ENCODE data around the gene TBC1D25.

Gene TBC1D25

DNA sequence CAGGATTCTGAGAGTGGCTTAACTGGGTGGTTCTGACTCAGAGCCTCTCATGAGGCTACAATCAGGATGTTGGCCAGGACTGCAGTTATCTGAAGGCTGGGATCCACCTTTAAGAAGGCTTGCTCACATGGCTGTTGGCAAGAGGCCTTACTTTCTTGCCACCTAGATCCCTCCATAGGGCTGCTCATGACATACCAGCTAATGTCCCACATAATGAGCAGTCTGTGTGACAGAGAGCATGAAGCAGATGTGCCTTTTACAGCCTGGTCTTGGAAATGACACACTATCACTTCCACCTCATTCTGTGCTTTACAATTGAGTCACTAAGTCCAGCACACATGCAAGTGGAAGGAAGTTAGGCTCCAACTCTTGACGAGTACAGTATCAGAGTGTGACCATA lies 30.4 kb downstream of the TBC1D25 start:
- no peak for DNase-seq

DNA sequence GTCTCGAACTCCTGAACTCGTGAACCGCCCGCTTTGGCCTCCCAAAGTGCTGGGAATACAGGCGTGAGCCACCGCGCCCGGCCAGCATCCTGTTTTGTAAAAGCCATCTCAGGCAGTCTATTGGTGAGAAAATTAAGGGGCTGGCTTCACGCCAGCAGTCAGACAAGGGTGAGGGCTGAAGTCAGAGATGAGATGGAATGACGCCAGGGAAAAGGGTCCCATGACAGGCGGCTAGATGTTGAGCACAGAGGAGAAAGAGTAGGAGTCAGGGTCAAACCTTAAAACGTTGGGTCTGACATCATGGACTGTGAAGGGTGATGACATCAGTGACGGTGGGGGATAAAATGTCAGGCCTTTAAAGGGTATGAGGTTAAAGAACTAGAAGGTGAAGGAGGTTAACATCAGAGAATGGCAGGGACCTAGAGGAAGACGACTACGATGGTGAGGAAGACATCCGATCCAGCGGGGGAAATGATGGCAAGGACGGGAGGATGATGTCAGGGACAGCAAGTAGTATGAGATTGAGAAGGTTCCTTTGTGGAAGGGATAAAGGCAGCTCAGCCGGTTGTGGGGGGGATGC lies 34.3 kb downstream of the TBC1D25 start:
- DNase-seq: no peak

DNA sequence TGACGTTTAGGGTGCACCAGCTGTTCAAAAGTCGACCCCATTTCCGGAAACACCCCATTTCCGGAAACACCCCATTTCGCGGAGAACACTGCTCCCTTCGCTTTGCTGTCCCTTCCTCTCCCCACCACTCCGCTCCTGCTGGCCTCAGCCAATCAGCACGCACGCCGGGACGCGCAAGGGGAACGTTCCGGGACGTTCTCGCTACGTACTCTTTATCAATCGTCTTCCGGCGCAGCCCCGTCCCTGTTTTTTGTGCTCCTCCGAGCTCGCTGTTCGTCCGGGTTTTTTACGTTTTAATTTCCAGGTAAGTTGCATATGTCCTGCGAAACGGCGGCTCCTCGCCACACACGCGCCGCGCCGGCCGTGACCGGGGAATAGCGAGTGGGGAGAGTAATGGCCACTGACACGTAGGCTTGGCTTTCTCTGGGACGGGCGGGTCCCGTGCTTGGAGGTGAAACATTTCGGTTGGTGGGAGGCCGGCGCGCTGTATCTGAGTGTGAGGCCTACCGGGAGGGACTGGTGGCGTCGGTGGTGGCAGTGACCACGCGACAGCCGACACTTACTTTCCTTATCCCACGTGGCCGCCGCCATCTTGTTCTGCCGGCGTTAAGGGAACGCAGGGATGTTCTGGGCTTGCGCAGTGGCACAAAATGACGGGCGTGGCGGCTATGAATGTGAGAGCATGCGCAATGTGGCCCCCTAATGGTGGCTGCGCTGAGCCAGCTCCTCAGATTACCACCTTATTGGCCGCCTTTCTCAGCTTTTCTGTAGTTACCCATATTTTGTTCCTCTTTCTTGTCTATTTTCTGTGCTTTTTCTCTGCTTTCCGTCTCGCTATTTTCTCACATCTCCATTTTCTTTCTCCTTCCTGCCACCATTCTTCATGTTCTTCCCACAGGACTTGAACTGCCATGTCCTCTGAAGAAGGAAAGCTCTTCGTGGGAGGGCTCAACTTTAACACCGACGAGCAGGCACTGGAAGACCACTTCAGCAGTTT lies 35.1 kb downstream of the TBC1D25 start, which contains the start of gene RBM3:
TSS of gene RBM3 (plus strand) at position 215 of the 997 bp plus-strand sequence. CDS start at position 912, 697 bp downstream.
- peak; percentile 76 for DNase-seq

DNA sequence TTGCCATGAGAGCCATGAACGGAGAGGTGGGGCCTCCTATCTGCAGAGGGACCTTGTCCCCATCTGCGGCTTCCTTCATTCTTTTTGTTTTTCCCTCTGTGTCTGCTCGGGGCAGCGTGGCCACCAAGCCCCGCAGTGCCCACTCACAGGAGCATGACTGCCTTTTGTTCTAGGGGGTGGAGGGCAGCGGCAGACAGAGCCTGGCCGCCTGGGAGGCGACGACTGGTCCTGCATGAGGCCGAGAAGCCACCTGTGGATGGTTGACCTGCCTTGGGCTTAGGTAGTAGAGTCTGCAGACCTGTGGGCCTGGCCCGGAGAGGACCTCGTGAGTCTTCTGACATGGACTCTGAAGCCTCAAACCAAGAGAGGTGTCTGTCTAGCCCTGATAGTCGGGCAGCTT lies 36.1 kb downstream of the TBC1D25 start:
- no peak for DNase-seq

DNA sequence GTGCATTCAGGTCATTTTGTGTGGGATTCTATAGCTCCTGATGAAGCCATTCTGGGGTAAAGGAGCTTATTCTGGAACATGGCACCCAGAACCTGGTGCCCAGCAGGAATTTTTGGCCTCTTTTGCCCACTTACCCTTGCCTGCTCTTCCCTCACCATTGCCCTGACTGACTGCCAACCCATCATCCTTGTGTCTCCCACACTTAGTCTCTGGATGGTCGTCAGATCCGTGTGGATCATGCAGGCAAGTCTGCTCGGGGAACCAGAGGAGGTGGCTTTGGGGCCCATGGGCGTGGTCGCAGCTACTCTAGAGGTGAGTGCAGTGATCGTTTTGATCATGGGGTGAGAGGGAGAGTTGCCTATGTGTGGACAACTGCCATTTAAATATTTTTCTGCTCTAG lies 36.6 kb downstream of the TBC1D25 start:
- no peak for DNase-seq

DNA sequence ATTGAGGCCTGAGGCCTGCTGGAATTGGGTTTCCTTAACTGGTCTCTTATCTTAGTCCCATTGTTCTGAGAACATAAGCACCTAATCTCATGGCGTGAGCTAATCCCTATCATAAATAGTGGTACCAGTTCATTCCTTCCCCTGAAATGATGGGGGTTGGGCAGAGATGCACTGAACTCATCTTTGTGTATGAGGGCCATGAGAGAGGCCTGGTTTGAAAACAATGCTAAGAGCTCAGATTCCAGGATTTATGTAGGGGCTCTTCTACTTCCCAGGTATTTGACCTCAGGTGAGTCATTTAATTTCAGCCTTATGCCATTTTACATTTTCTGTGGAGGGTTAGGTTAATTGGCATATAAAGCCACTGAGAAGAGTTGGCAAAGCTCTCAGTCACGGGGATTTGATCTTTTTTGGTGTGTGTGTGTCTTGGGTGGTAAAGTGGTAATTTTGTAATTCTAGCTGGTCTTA lies 39.2 kb downstream of the TBC1D25 start:
- DNase-seq: no peak

DNA sequence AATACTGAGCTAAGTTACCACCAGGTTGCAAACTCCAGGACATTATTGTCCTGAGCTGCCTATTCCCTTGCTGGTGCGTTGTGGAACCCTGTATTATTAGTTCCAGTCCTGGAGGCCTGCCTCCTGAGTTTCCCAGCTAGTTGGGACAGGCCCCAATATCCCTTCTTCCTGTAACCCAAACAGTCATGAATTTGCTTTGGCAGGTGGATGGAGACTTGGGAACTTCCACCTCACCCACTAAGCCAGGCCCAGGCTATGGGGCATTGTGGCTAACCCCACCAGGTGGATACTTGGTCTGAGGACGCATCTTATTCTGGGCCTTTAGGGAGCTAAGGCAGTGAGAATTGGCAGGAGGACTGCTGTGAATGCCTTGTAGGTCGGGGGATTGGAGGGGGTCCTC lies 39.7 kb downstream of the TBC1D25 start:
- no peak for DNase-seq

DNA sequence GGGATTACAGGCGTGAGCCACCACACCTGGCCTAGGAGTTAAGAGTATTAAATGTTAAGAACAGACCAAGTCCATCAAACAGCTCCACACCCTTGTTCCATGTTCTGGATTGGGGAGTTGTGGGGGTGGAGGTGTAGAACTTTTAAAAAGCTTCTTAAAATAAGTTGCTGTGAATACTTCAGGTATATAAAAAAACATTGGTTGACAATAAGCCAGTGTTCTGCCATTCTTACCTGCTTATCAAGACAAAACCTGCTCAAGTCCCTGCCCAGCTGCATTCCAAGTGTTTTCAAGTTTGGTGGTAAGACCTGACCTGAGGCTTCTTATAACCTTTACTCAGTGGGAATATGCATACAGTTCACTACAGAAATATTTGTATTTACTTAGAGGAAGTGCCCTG lies 41.1 kb downstream of the TBC1D25 start:
- no peak for DNase-seq

DNA sequence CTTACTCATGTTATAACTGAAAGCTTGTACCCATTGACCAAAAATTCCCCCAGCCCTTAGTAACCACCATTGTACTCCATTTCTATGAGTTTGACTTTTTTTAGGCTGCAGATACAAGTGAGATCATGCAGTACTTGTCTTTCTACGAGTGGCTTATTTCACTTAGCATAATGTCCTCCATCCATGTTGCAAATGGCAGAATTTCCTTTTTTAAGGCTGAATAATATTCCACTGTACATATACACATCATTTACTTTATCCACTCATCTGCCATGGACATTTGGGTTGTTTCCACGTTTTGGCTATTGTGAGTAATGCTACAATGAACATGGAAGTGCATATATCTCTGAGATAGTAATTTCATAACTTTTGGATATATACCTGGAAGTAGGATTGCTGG lies 45.2 kb downstream of the TBC1D25 start:
- DNase-seq: no peak

DNA sequence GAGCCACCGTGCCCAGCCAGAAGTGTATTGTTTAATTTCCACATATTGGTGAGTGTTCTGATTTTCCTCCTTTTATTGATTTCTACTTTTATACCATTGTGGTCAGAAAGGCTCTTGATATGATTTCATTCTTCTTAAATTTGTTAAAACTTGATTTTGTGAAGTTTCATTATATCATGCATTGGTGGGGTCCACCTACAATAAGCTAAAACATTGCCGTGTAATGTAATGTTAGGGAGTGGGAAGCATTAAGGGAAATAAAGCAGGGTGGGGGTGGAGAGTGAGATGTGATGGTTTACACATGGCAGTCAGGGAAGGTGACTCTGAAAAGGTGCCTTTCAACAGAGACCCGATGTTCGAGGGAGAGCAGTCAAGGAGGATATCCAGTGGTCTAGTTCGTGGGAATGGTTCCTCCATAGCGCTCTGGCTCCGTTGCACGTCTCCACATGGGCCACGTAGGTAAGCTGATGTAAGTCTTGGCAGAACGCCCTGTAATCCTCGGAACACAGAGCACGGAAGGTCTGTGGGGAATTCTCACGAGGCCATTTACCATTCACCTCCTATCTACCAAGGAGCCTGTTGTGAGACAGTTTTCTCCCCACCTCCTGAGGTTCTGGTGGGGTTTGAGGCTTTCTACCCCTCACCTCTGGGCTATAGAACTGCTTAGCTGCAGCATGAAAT lies 50.1 kb downstream of the TBC1D25 start:
- no peak for DNase-seq

DNA sequence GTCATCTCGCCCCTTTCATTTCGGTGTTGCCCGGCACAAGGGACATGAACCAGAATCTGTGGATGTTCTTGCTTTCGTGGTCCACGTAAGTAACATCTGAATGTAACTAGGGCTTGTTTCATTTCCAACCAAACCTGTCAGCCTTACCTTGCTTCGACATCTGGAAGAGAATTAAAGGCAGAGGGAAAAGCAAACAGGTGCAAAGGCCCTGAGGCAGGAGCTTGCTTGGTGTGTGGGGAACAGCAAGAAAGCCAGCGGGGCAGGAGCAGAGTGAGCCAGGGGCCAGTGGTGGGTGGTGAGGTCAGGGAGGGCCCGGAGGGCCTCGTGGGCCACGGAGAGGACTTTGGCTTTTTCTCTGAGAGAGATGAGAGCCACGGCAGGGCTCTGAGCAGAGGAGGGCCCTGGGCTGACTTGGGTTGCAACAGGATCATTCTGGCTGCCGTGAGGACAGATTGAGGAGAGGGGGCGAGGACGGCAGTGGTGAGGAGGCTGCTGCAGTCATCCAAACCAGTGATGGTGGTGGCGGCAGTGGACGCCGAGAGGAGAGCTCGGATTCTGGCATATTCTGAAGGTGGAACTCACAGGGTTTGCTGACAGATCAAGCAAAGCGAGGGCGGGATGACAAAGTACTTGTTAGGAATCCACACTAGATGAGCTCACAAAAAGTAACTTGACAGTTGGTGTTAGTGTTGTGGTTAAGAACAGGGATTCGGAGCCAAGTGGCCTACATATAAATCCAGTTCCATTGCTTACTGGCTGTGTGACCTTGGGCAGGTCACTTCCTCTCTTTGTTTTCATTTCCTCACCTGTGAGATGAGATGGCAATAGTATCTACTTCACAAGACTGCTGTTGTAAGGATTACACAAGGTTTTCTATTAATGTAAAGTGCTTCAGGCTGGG lies 50.9 kb downstream of the TBC1D25 start:
- DNase-seq: no peak

DNA sequence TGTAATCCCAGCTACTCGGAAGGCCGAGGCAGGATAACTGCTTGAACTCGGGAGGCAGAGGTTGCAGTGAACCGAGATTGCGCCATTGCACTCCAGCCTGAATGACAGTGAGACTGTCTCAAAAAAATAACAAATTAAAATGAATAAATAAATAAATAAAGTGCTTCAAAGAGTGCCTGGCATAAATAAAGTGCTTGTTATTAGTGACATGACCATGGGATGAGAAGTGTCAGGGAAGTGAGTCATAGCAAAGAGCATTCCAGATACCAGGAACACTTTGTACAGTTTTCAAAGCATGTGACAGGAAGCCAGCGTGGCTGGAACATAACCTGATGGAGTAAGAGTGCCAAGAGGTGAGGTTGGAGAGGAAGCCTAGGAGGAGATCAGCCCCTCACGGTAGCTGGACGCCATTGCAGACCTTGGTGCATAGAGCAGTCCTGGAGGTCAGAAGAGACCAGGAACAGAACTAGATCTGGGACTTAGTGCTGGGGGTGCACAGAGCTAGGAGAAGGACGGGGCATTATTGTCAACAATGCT lies 51.8 kb downstream of the TBC1D25 start:
- DNase-seq: no peak

DNA sequence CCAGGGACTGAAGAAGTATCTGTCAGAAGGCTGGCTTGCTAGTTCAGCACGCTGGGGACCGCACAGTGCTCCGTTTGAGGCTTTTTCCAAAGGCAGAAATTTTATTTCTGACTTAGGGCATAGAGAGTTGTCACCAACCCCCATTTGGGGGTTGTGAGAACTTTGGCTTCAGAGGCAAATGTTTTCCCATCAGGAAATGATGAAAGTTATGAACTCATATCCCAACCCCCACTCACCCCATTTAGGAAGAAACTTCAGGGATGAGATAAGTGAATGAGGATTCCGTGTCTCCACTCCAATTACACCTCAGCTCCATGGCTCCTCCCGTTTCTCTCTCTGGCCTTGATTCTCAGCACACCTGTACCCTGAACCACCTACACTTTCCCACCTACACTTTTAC lies 53.5 kb downstream of the TBC1D25 start:
- no peak for DNase-seq

DNA sequence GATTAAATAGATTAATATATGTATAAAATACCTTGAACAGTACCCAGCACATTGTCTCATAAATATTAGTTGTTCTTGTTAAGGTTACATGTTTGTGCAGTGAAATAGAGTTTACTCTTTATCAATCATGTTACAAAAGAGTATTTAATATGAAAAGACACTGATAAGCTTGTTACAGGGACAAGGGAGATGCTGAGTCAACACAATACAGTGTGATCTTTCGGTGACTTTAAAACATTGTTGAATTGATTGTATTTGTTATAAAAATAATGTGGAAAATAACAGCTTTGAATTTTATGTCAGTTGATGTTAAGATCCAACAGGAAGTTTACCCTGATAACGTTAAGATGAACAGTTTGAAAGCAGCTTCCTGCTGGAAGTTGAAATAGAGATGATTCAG lies 56.4 kb downstream of the TBC1D25 start:
- no peak for DNase-seq

DNA sequence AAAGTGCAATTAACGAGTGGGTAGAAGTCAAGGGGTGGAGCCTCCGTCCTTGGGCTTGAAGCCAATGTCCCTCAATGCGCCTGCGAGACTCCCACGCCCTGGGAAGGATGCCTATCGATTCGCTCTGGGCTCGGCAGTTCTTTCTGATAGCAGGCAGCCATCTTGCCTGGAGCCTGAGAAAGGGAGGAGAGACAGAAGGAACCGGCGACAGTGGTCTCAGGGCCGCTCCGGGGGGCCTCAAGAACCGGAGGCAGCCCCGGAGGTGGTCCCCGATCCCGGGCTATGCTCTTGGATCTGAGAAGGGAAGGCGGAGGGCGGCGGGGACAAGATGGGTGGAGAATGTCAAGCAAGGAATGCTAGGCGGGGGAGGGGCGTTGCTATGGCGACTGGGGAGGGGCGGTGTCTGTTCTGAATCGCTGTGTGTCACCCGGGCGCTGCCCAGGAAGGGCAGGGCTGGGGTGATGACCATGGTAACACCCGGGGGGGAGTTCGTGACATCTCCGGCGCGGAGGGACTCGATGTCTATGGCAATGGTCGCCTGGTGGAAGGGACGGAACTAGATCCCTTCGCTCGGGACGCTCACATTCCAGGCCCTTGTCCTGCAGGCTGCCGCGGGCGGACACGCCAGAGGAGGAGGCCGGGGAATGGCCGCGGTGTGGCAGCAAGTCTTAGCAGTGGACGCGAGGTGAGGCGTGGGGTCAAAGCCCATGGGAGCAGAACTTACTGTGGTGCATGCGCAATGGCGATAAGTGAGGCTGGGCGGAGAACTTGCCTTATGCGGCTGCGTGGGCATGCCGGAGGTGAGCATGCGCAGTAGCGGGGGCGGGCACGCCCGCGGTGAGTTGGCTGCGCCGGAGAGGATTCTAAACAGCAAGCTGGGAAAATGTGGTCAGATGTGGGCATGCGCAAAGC lies 58.1 kb downstream of the TBC1D25 start, which contains the start of gene WDR13:
TSS of gene WDR13 (plus strand) at position 140 of the 912 bp plus-strand sequence. CDS start at position 645, 505 bp downstream.
- DNase-seq: peak; percentile 90

DNA sequence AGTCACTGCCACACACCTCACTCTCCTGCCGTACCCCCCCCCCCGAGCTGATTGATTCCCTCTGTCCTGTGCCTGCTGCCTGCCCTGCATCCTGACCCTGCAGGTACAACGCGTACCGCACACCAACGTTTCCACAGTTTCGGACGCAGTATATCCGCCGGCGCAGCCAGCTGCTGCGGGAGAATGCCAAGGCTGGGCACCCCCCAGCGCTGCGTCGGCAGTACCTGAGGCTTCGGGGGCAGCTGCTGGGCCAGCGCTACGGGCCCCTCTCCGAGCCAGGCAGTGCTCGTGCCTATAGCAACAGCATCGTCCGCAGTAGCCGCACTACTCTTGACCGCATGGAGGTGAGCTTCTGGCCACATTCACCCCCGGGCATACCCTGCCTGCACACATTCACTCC lies 59.1 kb downstream of the TBC1D25 start:
- DNase-seq: no peak

DNA sequence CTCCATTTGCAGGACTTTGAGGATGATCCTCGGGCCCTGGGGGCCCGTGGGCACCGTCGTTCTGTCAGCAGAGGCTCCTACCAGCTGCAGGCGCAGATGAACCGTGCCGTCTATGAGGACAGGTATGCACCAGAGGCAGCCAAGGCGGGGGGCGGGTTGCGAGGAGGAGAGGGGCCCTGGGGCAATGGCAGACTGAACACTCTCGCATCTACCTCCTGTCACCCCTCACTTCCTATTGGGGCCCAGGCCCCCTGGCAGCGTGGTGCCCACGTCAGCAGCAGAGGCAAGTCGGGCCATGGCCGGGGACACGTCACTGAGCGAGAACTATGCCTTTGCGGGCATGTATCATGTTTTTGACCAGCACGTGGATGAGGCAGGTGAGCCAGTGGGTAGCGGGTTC lies 59.8 kb downstream of the TBC1D25 start:
- no peak for DNase-seq

DNA sequence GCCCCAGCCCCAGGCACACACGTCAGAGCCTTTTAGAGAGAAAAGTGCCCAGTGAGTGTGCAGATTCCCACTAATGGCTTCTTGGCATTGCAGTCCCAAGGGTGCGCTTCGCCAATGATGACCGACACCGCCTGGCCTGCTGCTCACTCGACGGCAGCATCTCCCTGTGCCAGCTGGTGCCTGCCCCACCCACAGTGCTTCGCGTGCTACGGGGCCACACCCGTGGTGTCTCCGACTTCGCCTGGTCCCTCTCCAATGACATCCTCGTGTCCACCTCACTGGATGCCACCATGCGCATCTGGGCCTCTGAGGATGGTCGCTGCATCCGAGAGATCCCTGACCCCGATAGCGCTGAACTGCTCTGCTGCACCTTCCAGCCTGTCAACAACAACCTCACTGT lies 60.7 kb downstream of the TBC1D25 start:
- DNase-seq: no peak

DNA sequence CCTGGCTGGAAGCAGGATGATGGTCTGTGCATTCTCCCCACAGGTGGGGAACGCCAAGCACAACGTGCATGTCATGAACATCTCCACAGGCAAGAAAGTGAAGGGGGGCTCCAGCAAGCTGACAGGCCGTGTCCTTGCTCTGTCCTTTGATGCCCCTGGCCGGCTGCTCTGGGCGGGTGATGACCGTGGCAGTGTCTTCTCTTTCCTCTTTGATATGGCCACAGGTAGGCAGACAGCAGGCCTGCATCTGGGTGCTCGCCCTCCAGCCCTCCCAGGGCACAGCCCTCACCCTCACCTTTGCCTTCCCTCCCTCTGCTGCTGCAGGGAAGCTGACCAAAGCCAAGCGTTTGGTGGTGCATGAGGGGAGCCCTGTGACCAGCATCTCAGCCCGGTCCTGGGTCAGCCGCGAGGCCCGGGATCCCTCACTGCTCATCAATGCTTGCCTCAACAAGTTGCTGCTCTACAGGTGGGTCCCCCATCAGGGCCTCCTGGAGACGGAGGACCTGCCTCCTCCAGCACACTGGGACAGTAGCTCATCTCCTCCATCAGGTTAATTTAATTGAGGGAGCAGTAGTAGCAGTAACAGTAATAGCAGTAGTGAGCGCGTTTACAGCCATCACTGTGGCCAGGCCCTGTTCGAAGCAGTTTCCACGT lies 62.4 kb downstream of the TBC1D25 start:
- no peak for DNase-seq

DNA sequence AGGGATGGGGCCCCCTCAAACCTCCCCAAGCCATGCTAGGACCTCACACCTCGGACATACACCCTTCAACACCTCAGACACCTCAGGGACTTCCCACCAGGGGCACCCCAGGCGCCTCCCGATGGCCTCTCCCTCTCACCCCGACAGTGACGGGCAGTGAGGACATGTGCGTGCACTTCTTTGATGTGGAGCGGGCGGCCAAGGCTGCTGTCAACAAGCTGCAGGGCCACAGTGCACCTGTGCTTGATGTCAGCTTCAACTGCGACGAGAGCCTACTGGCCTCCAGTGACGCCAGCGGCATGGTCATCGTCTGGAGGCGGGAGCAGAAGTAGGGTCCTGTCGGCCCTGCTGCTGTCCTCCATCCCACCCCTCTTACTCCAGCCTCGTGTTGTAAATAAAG lies 65.2 kb downstream of the TBC1D25 start:
- no peak for DNase-seq

All from NCI-H510A treated with DMSO at 0.1 percent for 48 hours (cell line).